ENCODE measurements around the gene MYO7A.

Gene MYO7A

GRCh38 chr11:77126156-77126775 lies 1.8 kb upstream of the MYO7A start:
- Histone ChIP-seq H3K9me2 (ENCODE audit: low read depth, low read length) (no peaks in the 10 kb centered on the region), H3K9me3 (ENCODE audit: low read length) (no peaks in the 10 kb centered on the region), H3K4me2 (ENCODE audit: low read length) (no peak overlapping the region), H4K20me1 (ENCODE audit: insufficient read depth, low read length) (no peaks in the 10 kb centered on the region), H3K4me1 (ENCODE audit: insufficient read depth, low read length, severe bottlenecking) (no peaks in the 10 kb centered on the region), H3K27me3 (ENCODE audit: insufficient read depth, low read length) (0 out of 2 replicates have a peak, but pooled peaks cover 4% of the 10 kb centered on the region), H2AFZ (ENCODE audit: low read length) (no peak overlapping the region), H3K36me3 (ENCODE audit: insufficient read depth, low read length) (no peaks in the 10 kb centered on the region), H3F3A (ENCODE audit: insufficient read depth, low read length) (no peaks in the 10 kb centered on the region), H3K27ac (ENCODE audit: low read depth, low read length, poor library complexity, severe bottlenecking) (no peak overlapping the region), H3K4me3 (ENCODE audit: low read depth, low read length, poor library complexity, severe bottlenecking) (no peak overlapping the region), H3K79me2 (ENCODE audit: insufficient read depth, low read length) (no peaks in the 10 kb centered on the region), H3K9ac (ENCODE audit: low read length) (no peak overlapping the region)
- TF ChIP-seq EZH2 (IDR thresholded peaks at IDR 0.05; ENCODE audit: borderline replicate concordance, low read length) (no peak), CTCF (IDR thresholded peaks at IDR 0.05; ENCODE audit: low read length) (no peak)

GRCh38 chr11:77126861-77127234 lies 1.2 kb upstream of the MYO7A start:
- Histone ChIP-seq H3K9me2 (ENCODE audit: low read depth, low read length) (no peaks in the 10 kb centered on the region), H3K27ac (ENCODE audit: low read depth, low read length, poor library complexity, severe bottlenecking) (no peak overlapping the region), H3K27me3 (ENCODE audit: insufficient read depth, low read length) (0 out of 2 replicates have a peak, but pooled peaks cover 4% of the 10 kb centered on the region), H3K4me3 (ENCODE audit: low read depth, low read length, poor library complexity, severe bottlenecking) (no peak overlapping the region), H2AFZ (ENCODE audit: low read length) (no peak overlapping the region), H3K4me1 (ENCODE audit: insufficient read depth, low read length, severe bottlenecking) (no peaks in the 10 kb centered on the region), H3K79me2 (ENCODE audit: insufficient read depth, low read length) (no peaks in the 10 kb centered on the region), H3K9me3 (ENCODE audit: low read length) (no peaks in the 10 kb centered on the region), H3K9ac (ENCODE audit: low read length) (no peak overlapping the region), H3K36me3 (ENCODE audit: insufficient read depth, low read length) (no peaks in the 10 kb centered on the region), H3F3A (ENCODE audit: insufficient read depth, low read length) (no peaks in the 10 kb centered on the region), H4K20me1 (ENCODE audit: insufficient read depth, low read length) (no peaks in the 10 kb centered on the region), H3K4me2 (ENCODE audit: low read length) (peak overlapping the region; percentile 41; the same call in 1 of the 2 replicates)
- TF ChIP-seq CTCF (IDR thresholded peaks at IDR 0.05; ENCODE audit: low read length) (no peak), EZH2 (IDR thresholded peaks at IDR 0.05; ENCODE audit: borderline replicate concordance, low read length) (no peak)

- no peaks in the 10 kb centered on the region for H4K20me1 ChIP-seq (ENCODE audit: insufficient read depth, low read length)
- H2AFZ ChIP-seq (ENCODE audit: low read length) = no peak overlapping the region
- H3K4me3 ChIP-seq (ENCODE audit: low read depth, low read length, poor library complexity, severe bottlenecking) = peak overlapping the region; percentile 10
- no peaks in the 10 kb centered on the region for H3K9me2 ChIP-seq (ENCODE audit: low read depth, low read length)
- no peaks in the 10 kb centered on the region for H3K4me1 ChIP-seq (ENCODE audit: insufficient read depth, low read length, severe bottlenecking)
- no peaks in the 10 kb centered on the region for H3K36me3 ChIP-seq (ENCODE audit: insufficient read depth, low read length)
- 0 out of 2 replicates have a peak, but pooled peaks cover 4% of the 10 kb centered on the region for H3K27me3 ChIP-seq (ENCODE audit: insufficient read depth, low read length)
- no peaks in the 10 kb centered on the region for H3K9me3 ChIP-seq (ENCODE audit: low read length)
- H3F3A ChIP-seq (ENCODE audit: insufficient read depth, low read length) = no peaks in the 10 kb centered on the region
- no peak overlapping the region for H3K27ac ChIP-seq (ENCODE audit: low read depth, low read length, poor library complexity, severe bottlenecking)
- no peaks in the 10 kb centered on the region for H3K79me2 ChIP-seq (ENCODE audit: insufficient read depth, low read length)
- peak overlapping the region; percentile 41 for H3K4me2 ChIP-seq (ENCODE audit: low read length)
- H3K9ac ChIP-seq (ENCODE audit: low read length) = no peak overlapping the region
- no peak for TF ChIP-seq EZH2 (IDR thresholded peaks at IDR 0.05; ENCODE audit: borderline replicate concordance, low read length)
- TF ChIP-seq CTCF (IDR thresholded peaks at IDR 0.05; ENCODE audit: low read length) = peak; percentile 94
These were observed 673 bp upstream of the MYO7A start for GRCh38 chr11:77127235-77127911.

All from OCI-LY1 (cell line).